ENCODE results near the gene CCDC24. TPM values are rescaled to one million over a fixed set of nuclear protein-coding genes. Genes with fewer than 3 reads are reported as not detected.

Gene CCDC24
- total and polyA plus RNA-seq, 9 of the 15 experiments (the other 6 are each of a cell fraction or from before 2014, with no cell fraction given): 0.31 to 4.5 (median 1.5) TPM

DNA sequence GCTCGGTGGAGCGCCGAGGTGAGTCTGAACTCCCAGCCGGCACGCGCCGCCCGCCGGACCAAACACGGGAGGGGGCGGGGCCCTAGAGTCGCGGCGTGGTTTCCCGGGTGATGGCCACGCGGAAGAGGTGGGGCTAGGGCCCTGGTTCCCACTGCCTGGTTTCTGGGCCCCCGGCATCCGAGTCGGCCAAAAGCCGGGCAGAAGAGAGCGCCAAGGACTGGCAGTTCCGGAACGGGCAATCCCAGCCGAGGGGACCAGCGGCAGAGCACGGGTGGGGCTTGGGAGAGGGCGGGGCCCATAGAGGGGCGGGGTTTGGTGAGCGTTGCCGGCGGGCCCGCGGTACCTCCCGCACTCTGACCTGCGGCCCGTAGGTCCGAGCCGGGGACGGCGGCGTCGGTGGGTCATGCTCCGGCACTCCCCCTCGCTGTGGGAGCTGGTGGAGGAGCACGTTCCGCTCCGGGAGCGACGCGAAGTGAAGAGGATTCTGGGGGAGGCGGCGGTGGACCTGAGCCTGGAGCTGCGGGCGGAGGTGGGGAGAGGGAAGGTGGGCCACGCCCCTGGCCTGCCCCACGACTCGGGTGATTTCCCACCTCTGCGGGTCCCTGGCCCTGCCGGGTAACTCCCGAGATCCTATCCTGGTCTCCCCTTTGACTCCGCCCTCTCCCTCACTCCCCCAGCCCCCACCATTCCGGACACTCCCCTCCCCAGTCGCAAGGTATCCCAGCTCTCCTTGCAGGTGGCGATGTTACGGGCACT is at the start of gene CCDC24 (continued):
- TF ChIP-seq THRAP3 (IDR thresholded peaks at IDR 0.05; ENCODE audit: borderline replicate concordance) (no peak), ARID4B (CRISPR knock-in tag; IDR thresholded peaks at IDR 0.05) (peak; percentile 87), MNT (conservative IDR thresholded peaks at IDR 0.05) (peak; percentile 98 to 99), EGR1 (conservative IDR thresholded peaks at IDR 0.05) (0 out of 2 replicates have a peak, but pooled peaks have one; percentile 14), NR0B1 (IDR thresholded peaks at IDR 0.05; ENCODE audit: partially characterized antibody) (no peak), NCOR1 (IDR thresholded peaks at IDR 0.05) (peak; percentile 27)
- TF ChIP-seq, protein P1, sequence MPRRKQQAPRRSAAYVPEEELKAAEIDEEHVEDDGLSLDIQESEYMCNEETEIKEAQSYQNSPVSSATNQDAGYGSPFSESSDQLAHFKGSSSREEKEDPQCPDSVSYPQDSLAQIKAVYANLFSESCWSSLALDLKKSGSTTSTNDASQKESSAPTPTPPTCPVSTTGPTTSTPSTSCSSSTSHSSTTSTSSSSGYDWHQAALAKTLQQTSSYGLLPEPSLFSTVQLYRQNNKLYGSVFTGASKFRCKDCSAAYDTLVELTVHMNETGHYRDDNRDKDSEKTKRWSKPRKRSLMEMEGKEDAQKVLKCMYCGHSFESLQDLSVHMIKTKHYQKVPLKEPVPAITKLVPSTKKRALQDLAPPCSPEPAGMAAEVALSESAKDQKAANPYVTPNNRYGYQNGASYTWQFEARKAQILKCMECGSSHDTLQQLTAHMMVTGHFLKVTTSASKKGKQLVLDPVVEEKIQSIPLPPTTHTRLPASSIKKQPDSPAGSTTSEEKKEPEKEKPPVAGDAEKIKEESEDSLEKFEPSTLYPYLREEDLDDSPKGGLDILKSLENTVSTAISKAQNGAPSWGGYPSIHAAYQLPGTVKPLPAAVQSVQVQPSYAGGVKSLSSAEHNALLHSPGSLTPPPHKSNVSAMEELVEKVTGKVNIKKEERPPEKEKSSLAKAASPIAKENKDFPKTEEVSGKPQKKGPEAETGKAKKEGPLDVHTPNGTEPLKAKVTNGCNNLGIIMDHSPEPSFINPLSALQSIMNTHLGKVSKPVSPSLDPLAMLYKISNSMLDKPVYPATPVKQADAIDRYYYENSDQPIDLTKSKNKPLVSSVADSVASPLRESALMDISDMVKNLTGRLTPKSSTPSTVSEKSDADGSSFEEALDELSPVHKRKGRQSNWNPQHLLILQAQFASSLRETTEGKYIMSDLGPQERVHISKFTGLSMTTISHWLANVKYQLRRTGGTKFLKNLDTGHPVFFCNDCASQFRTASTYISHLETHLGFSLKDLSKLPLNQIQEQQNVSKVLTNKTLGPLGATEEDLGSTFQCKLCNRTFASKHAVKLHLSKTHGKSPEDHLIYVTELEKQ (CRISPR knock-in tag; IDR thresholded peaks at IDR 0.05): no peak
- TF ChIP-seq, protein P2, sequence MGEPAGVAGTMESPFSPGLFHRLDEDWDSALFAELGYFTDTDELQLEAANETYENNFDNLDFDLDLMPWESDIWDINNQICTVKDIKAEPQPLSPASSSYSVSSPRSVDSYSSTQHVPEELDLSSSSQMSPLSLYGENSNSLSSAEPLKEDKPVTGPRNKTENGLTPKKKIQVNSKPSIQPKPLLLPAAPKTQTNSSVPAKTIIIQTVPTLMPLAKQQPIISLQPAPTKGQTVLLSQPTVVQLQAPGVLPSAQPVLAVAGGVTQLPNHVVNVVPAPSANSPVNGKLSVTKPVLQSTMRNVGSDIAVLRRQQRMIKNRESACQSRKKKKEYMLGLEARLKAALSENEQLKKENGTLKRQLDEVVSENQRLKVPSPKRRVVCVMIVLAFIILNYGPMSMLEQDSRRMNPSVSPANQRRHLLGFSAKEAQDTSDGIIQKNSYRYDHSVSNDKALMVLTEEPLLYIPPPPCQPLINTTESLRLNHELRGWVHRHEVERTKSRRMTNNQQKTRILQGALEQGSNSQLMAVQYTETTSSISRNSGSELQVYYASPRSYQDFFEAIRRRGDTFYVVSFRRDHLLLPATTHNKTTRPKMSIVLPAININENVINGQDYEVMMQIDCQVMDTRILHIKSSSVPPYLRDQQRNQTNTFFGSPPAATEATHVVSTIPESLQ (CRISPR knock-in tag; IDR thresholded peaks at IDR 0.05): peak; percentile 77; the same call in 1 of the 2 replicates
- TF ChIP-seq, protein P3, sequence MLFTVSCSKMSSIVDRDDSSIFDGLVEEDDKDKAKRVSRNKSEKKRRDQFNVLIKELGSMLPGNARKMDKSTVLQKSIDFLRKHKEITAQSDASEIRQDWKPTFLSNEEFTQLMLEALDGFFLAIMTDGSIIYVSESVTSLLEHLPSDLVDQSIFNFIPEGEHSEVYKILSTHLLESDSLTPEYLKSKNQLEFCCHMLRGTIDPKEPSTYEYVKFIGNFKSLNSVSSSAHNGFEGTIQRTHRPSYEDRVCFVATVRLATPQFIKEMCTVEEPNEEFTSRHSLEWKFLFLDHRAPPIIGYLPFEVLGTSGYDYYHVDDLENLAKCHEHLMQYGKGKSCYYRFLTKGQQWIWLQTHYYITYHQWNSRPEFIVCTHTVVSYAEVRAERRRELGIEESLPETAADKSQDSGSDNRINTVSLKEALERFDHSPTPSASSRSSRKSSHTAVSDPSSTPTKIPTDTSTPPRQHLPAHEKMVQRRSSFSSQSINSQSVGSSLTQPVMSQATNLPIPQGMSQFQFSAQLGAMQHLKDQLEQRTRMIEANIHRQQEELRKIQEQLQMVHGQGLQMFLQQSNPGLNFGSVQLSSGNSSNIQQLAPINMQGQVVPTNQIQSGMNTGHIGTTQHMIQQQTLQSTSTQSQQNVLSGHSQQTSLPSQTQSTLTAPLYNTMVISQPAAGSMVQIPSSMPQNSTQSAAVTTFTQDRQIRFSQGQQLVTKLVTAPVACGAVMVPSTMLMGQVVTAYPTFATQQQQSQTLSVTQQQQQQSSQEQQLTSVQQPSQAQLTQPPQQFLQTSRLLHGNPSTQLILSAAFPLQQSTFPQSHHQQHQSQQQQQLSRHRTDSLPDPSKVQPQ (CRISPR knock-in tag; IDR thresholded peaks at IDR 0.05; ENCODE audit: borderline replicate concordance): peak; percentile 62; the same call in 1 of the 2 replicates
